ENCODE measurements around the gene RMND1.

Gene RMND1

DNA sequence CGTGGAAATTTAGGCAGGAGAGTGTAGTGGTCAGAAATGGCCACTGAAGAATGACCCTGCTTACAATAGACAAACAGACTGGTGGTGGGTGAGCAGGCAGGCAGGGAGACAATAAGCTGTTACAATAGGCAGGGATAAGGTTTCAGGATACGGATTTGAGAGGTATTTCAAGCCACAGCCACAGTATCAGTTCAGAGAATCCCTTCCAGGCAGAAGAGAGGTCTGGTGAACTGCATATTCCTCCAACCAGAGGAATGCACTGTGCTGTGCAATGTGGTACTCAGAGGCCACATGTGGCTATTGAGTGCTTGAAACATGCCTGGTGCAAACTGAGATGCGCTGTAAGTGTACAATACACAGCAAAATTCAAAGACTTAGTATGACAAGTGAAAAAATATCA, 20.6 kb downstream of the RMND1 start:
- H3K27me3 ChIP-seq (ENCODE audit: insufficient read depth, low read depth), result no peaks in the 10 kb centered on the region
- no peak overlapping the region for H3K9ac ChIP-seq
- no peaks in the 10 kb centered on the region; the same call in 1 of the 2 replicates for H3K36me3 ChIP-seq (ENCODE audit: insufficient read depth)
- H3K4me1 ChIP-seq (ENCODE audit: low read depth, poor library complexity, severe bottlenecking), result no peaks in the 10 kb centered on the region
- no peak overlapping the region for H3K27ac ChIP-seq
- no peaks in the 10 kb centered on the region for H4K20me1 ChIP-seq (ENCODE audit: insufficient read depth)
- H2AFZ ChIP-seq (ENCODE audit: low read depth), result no peak overlapping the region
- no peaks in the 10 kb centered on the region for H3K79me2 ChIP-seq (ENCODE audit: insufficient read depth, low read depth)
- H3K4me2 ChIP-seq, result no peak overlapping the region
- TF ChIP-seq, protein P1, sequence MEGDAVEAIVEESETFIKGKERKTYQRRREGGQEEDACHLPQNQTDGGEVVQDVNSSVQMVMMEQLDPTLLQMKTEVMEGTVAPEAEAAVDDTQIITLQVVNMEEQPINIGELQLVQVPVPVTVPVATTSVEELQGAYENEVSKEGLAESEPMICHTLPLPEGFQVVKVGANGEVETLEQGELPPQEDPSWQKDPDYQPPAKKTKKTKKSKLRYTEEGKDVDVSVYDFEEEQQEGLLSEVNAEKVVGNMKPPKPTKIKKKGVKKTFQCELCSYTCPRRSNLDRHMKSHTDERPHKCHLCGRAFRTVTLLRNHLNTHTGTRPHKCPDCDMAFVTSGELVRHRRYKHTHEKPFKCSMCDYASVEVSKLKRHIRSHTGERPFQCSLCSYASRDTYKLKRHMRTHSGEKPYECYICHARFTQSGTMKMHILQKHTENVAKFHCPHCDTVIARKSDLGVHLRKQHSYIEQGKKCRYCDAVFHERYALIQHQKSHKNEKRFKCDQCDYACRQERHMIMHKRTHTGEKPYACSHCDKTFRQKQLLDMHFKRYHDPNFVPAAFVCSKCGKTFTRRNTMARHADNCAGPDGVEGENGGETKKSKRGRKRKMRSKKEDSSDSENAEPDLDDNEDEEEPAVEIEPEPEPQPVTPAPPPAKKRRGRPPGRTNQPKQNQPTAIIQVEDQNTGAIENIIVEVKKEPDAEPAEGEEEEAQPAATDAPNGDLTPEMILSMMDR (conservative IDR thresholded peaks at IDR 0.05; ENCODE audit: low read depth, low read length), result no peak
- no peak overlapping the region for H3K4me3 ChIP-seq (IDR thresholded peaks at IDR 0.05; ENCODE audit: insufficient read depth, low read depth, low read length)

DNA sequence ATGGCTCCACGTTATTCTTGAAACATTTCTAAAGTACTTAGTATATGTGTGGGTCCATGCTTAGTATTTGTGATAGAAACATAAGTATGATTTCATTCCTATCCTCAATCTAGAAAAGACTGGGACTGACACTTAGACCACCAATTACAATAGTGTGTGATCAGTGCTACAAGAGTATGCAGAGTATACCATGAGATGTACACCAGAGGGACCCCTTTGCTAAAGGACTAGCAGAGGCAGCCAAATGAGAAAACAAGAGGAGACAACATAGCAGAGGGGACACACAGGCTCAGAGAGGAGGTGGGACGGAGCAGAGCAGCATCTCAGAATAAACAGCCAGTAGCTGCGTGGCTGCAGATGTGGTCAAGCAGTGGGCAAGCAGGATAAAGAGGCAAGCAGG, 21.0 kb downstream of the RMND1 start:
- H3K9ac ChIP-seq, result no peak overlapping the region
- H3K36me3 ChIP-seq (ENCODE audit: insufficient read depth), result no peaks in the 10 kb centered on the region; the same call in 1 of the 2 replicates
- no peak overlapping the region for H3K27ac ChIP-seq
- H4K20me1 ChIP-seq (ENCODE audit: insufficient read depth), result no peaks in the 10 kb centered on the region
- H3K4me2 ChIP-seq, result no peak overlapping the region
- TF ChIP-seq, protein P1 (conservative IDR thresholded peaks at IDR 0.05; ENCODE audit: low read depth, low read length), result peak; percentile 22; the same call in 1 of the 2 replicates
- no peaks in the 10 kb centered on the region for H3K4me1 ChIP-seq (ENCODE audit: low read depth, poor library complexity, severe bottlenecking)
- H3K79me2 ChIP-seq (ENCODE audit: insufficient read depth, low read depth), result no peaks in the 10 kb centered on the region
- no peaks in the 10 kb centered on the region for H3K27me3 ChIP-seq (ENCODE audit: insufficient read depth, low read depth)
- H2AFZ ChIP-seq (ENCODE audit: low read depth), result no peak overlapping the region
- no peak overlapping the region for H3K4me3 ChIP-seq (IDR thresholded peaks at IDR 0.05; ENCODE audit: insufficient read depth, low read depth, low read length)

DNA sequence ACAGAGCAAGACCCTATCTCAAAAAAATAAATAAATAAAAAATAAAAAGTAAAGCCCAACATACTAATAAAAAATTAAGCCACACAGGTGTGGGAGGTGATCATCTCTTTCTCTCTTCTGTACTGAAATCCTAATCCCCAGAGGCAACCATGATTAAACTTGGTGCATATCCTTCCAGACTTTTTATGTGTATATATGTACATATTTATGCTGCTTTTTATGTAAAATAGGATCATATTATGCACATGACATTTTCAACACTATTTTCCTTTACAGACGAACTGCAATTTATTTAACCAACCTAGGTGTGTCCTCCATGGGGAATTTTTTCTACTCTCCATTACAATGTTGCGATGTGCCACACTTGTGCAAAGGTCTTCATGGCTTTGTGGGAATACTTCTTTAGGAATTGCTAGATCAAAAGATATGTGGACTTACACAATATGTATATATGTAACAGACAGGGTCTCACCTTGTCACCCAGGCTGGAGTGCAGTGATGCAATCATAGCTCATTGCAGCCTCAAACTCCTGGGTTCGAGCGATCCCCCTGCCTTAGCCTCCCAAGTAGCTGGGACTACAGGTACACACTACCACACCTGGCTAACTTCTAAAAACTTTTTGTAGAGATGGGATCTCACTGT, 23.7 kb downstream of the RMND1 start:
- H2AFZ ChIP-seq (ENCODE audit: low read depth), result no peak overlapping the region
- H3K36me3 ChIP-seq (ENCODE audit: insufficient read depth), result no peaks in the 10 kb centered on the region; the same call in 1 of the 2 replicates
- H3K4me3 ChIP-seq (IDR thresholded peaks at IDR 0.05; ENCODE audit: insufficient read depth, low read depth, low read length), result no peak overlapping the region
- H3K4me2 ChIP-seq, result no peak overlapping the region
- H3K4me1 ChIP-seq (ENCODE audit: low read depth, poor library complexity, severe bottlenecking), result no peaks in the 10 kb centered on the region
- no peak overlapping the region for H3K27ac ChIP-seq
- no peak overlapping the region for H3K9ac ChIP-seq
- no peaks in the 10 kb centered on the region for H3K27me3 ChIP-seq (ENCODE audit: insufficient read depth, low read depth)
- TF ChIP-seq, protein P1 (conservative IDR thresholded peaks at IDR 0.05; ENCODE audit: low read depth, low read length), result no peak
- no peaks in the 10 kb centered on the region for H4K20me1 ChIP-seq (ENCODE audit: insufficient read depth)
- H3K79me2 ChIP-seq (ENCODE audit: insufficient read depth, low read depth), result no peaks in the 10 kb centered on the region

DNA sequence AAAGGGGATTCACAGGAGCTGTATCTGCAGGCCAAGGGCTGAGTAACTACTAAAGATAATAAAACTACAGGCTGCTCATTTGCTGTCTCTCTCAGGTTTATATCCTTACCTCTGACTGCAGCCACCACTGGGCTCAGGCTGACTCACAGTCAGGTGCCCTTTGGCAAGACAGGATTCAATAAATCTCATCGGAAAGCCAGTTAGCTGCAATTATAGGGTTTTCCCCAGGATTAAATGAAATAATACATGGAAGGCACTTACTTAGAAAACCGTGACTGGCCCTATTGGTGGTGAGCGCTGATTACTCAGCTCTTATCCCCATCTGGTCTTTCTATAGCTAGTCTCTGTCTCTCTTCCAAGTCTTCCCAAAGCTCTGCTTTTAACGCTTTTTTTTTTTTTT, 26.4 kb downstream of the RMND1 start:
- H3K4me3 ChIP-seq (IDR thresholded peaks at IDR 0.05; ENCODE audit: insufficient read depth, low read depth, low read length), result no peak overlapping the region
- H3K79me2 ChIP-seq (ENCODE audit: insufficient read depth, low read depth), result no peaks in the 10 kb centered on the region
- H3K27ac ChIP-seq, result no peak overlapping the region
- no peak overlapping the region for H3K4me2 ChIP-seq
- no peak overlapping the region for H3K9ac ChIP-seq
- no peak overlapping the region for H2AFZ ChIP-seq (ENCODE audit: low read depth)
- H4K20me1 ChIP-seq (ENCODE audit: insufficient read depth), result no peaks in the 10 kb centered on the region
- no peaks in the 10 kb centered on the region for H3K36me3 ChIP-seq (ENCODE audit: insufficient read depth)
- TF ChIP-seq, protein P1 (conservative IDR thresholded peaks at IDR 0.05; ENCODE audit: low read depth, low read length), result no peak
- H3K4me1 ChIP-seq (ENCODE audit: low read depth, poor library complexity, severe bottlenecking), result no peaks in the 10 kb centered on the region
- no peaks in the 10 kb centered on the region for H3K27me3 ChIP-seq (ENCODE audit: insufficient read depth, low read depth)
